Keratinocyte (primary cell): Measurements from ENCODE around the gene LRFN5. TPM values are rescaled to one million over a fixed set of nuclear protein-coding genes. Genes with fewer than 3 reads are reported as not detected.

Experiments used
- DNase-seq: peaks from one replicate; pipeline ENCODE4 v3.0.0-alpha.2; 2011; ENCODE audit warnings: low read depth, missing footprints, low spot score
- FAIRE-seq: peaks from 2 replicates; lab custom pipeline; 2011; peaks lifted over from hg19 to GRCh38; lab: Jason Lieb, UNC
- H2AFZ ChIP-seq: 2 replicates; pipeline ENCODE4 v1.6.0; 2012; ENCODE audit warnings: low read length, control low read depth, inconsistent platforms; ENCODE audit not compliant: control insufficient read depth
- H3K27ac ChIP-seq: 2 replicates; pipeline ENCODE4 v1.5.1; 2011; ENCODE audit warnings: low read length; ENCODE audit not compliant: control insufficient read depth, insufficient read depth
- H3K27me3 ChIP-seq: 3 replicates; pipeline ENCODE4 v1.6.0; 2011; ENCODE audit warnings: low read length; ENCODE audit not compliant: control insufficient read depth, insufficient read depth; ENCODE audit errors: extremely low read depth
- H3K36me3 ChIP-seq, 2 experiments: 2 replicates in 1 of 2; 3 replicates in 1 of 2; pipeline ENCODE4 v1.5.1; 2011; ENCODE audit warnings: low read length in 2 of 2, mild to moderate bottlenecking in 1 of 2; ENCODE audit not compliant: control insufficient read depth in 2 of 2, insufficient read depth in 2 of 2; ENCODE audit errors: extremely low read depth in 1 of 2
- H3K4me1 ChIP-seq: 3 replicates; pipeline ENCODE4 v1.5.1; 2011; ENCODE audit warnings: low read length; ENCODE audit not compliant: control insufficient read depth, insufficient read depth; ENCODE audit errors: extremely low read depth
- H3K4me2 ChIP-seq: 3 replicates; pipeline ENCODE4 v1.6.0; 2011; ENCODE audit warnings: low read depth, low read length; ENCODE audit not compliant: control insufficient read depth, insufficient read depth; ENCODE audit errors: extremely low read depth
- H3K4me3 ChIP-seq, 3 experiments: fragments of 200-600 bp in 1 of 3; sonication (generic) in 1 of 3; 2 replicates in 2 of 3; 3 replicates in 1 of 3; pipeline ENCODE4 v1.5.1; 2011 to 2016; ENCODE audit warnings: low read length in 3 of 3, mild to moderate bottlenecking in 3 of 3, control low read depth in 2 of 3, inconsistent platforms in 1 of 3, low read depth in 1 of 3, mixed read lengths in 1 of 3, mixed run types in 1 of 3, moderate library complexity in 1 of 3; ENCODE audit not compliant: control insufficient read depth in 2 of 3, insufficient read depth in 2 of 3; ENCODE audit errors: extremely low read depth in 1 of 3
- H3K79me2 ChIP-seq: 2 replicates; pipeline ENCODE4 v1.6.0; 2012; ENCODE audit warnings: low read length; ENCODE audit not compliant: control insufficient read depth, insufficient read depth
- H3K9ac ChIP-seq: 3 replicates; pipeline ENCODE4 v1.6.0; 2011; ENCODE audit warnings: low read length; ENCODE audit not compliant: control insufficient read depth, insufficient read depth; ENCODE audit errors: extremely low read depth
- H3K9me1 ChIP-seq: 3 replicates; pipeline ENCODE4 v1.6.0; 2011; ENCODE audit warnings: low read length; ENCODE audit not compliant: control insufficient read depth, insufficient read depth; ENCODE audit errors: extremely low read depth
- H3K9me3 ChIP-seq: 2 replicates; pipeline ENCODE4 v1.5.1; 2012; ENCODE audit warnings: low read depth, low read length; ENCODE audit not compliant: control insufficient read depth
- H4K20me1 ChIP-seq: 3 replicates; pipeline ENCODE4 v1.6.0; 2011; ENCODE audit warnings: low read length; ENCODE audit not compliant: control insufficient read depth, insufficient read depth; ENCODE audit errors: extremely low read depth
- EZH2 ChIP-seq: IDR thresholded peaks from one replicate; pipeline ENCODE4 v1.6.1; 2012; ENCODE audit warnings: inconsistent platforms, mild to moderate bottlenecking, low read length, moderate library complexity
- dilution Hi-C: fragments of 300-500 bp; cut with MboI; formaldehyde crosslinking; loops from one replicate; pipeline ENCODE4 v1.7.0; 2020; ENCODE audit warnings: low sequenced_read_pairs; ENCODE audit not compliant: extremely low pct_ligation_motif_present
- polyA plus RNA-seq, 5 experiments: library from polyadenylated mRNA; depleted of rRNA in 3 of 5; stranded (reverse) in 3 of 5; stranded (forward) in 1 of 5; unstranded in 1 of 5; fragments of >200 nt; gene quantifications; 1 replicate in 1 of 5; 2 replicates in 3 of 5; 3 replicates in 1 of 5; pipeline versions ENCODE4 v1.2.1 to v1.2.3, GENCODE V29; 2011 to 2012; ENCODE audit warnings: missing spikeins in 2 of 5, low read depth in 1 of 5, low replicate concordance in 1 of 5
- TF ChIP-seq, protein P1 (sequence below), 3 experiments: IDR thresholded peaks in 1 of 3; conservative IDR thresholded peaks in 1 of 3; optimal IDR thresholded peaks in 1 of 3; 2 replicates in 2 of 3; 3 replicates in 1 of 3; pipeline versions ENCODE3 to v1.5.1; 2011; ENCODE audit warnings: low read length in 3 of 3, mild to moderate bottlenecking in 3 of 3, moderate library complexity in 2 of 3, control low read depth in 1 of 3, inconsistent platforms in 1 of 3; ENCODE audit not compliant: insufficient read depth in 2 of 3; ENCODE audit errors: extremely low read depth in 1 of 3

The LRFN5 gene
- polyA plus RNA-seq, 1 donor (not counting 4 experiments of a cell fraction or from before 2014, with no cell fraction given) = not detected

DNA sequence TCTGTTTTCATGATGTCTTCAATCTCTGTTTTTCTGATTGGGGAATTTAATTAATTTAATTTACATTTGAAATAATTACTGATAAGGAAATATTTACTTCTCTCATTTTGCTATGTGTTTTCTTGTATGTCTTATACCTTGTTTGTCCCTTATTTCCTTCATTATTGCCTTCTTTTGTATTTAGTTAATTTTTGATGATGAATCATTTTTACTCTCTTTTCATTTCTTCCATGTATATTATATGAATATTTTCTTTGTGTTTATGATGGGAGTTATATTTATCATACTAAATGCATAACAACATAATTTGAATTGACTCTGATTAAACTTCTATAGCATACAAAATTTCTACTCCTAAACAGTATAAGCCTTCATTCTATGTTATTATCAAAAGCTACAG lies 309.6 kb downstream of the LRFN5 start:
- Histone ChIP-seq H3K36me3 (no peaks in the 10 kb centered on the region), H3K4me3 (no peak overlapping the region), H3K4me1 (no peaks in the 10 kb centered on the region), H3K4me2 (no peak overlapping the region), H3K9me1 (no peaks in the 10 kb centered on the region), H3K27me3 (no peaks in the 10 kb centered on the region), H2AFZ (no peak overlapping the region), H3K79me2 (no peaks in the 10 kb centered on the region), H3K27ac (no peak overlapping the region), H4K20me1 (no peaks in the 10 kb centered on the region), H3K9me3 (no peaks in the 10 kb centered on the region), H3K9ac (no peak overlapping the region)
- FAIRE-seq = no peak
- no peak for DNase-seq
- dilution Hi-C loops = no loop called here
- no peak for TF ChIP-seq EZH2

DNA sequence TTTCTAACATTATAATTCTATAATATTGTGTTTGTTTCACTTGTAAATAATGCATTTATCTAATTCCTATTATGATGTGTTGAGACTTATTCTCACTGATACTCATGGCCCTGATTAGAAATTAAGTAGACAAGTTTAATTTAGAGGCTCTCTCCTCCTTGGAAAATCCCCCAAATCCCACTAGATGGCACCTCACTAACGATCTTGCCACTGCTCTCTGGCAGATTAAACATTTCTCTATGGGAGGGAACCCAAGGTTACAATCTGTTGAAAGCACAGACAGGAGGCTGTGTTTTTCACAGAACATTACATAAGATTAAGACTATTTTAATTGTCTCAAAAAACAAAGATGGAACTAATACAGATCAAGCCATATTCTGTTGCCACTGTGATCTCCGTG lies 318.7 kb downstream of the LRFN5 start:
- H3K4me1 ChIP-seq = no peaks in the 10 kb centered on the region
- DNase-seq = no peak
- no peak overlapping the region for H3K4me2 ChIP-seq
- H3K36me3 ChIP-seq = no peaks in the 10 kb centered on the region
- dilution Hi-C loops = no loop called here
- no peaks in the 10 kb centered on the region for H3K9me3 ChIP-seq
- no peaks in the 10 kb centered on the region for H3K79me2 ChIP-seq
- TF ChIP-seq, protein P1, sequence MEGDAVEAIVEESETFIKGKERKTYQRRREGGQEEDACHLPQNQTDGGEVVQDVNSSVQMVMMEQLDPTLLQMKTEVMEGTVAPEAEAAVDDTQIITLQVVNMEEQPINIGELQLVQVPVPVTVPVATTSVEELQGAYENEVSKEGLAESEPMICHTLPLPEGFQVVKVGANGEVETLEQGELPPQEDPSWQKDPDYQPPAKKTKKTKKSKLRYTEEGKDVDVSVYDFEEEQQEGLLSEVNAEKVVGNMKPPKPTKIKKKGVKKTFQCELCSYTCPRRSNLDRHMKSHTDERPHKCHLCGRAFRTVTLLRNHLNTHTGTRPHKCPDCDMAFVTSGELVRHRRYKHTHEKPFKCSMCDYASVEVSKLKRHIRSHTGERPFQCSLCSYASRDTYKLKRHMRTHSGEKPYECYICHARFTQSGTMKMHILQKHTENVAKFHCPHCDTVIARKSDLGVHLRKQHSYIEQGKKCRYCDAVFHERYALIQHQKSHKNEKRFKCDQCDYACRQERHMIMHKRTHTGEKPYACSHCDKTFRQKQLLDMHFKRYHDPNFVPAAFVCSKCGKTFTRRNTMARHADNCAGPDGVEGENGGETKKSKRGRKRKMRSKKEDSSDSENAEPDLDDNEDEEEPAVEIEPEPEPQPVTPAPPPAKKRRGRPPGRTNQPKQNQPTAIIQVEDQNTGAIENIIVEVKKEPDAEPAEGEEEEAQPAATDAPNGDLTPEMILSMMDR (optimal IDR thresholded peaks at IDR 0.05 in 1 of 3, IDR thresholded peaks at IDR 0.05 in 1 of 3, conservative IDR thresholded peaks at IDR 0.05 in 1 of 3; ENCODE audit: extremely low read depth in 1 of 3, insufficient read depth in 2 of 3, low read length in 3 of 3) = peak in 2 of 3 experiments; percentile 10 to 36
- TF ChIP-seq EZH2 = no peak
- no peaks in the 10 kb centered on the region for H3K9me1 ChIP-seq
- no peak overlapping the region for H3K9ac ChIP-seq
- no peaks in the 10 kb centered on the region for H4K20me1 ChIP-seq
- no peak for FAIRE-seq
- H3K27me3 ChIP-seq = no peaks in the 10 kb centered on the region
- no peak overlapping the region for H2AFZ ChIP-seq
- no peak overlapping the region for H3K4me3 ChIP-seq
- no peak overlapping the region for H3K27ac ChIP-seq

DNA sequence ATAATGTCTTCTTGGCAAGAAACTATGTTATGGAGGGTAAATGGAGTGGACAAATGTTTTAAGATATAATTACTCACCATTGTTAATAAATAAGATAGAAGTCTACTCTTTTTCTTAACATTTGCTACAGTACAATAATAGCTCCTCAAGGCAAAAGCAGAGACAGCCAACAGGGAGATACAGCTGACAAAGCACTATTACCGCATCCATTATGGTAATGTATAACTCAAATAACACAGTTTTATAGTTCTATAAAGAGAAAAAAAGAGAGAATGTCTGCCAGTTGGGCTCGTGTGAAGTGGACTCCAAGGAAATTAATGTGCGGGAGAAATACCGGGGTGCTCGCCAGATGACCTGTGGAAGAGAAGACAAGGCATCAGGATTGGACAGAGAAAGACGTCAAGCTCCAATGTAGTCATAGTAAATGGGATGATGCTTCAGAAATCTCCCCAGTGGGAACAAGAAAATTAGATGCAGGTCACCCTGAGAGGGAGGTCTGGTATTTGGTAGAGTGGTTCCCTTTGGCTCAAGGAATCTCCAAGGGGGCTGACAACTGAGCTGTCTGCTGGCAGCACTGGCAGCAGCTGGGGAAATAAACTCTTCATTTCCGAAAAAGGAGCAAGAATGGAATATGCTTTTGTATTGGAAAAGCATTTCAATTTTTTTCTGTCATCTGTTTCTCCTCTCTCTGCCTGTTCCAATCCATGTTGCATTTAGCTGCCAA lies 343.9 kb downstream of the LRFN5 start:
- no peak for FAIRE-seq
- dilution Hi-C loops = no loop called here

More for the DNA sequence above, 343.9 kb downstream of the LRFN5 start:
- Histone ChIP-seq H3K27ac (no peak overlapping the region), H3K9me1 (no peaks in the 10 kb centered on the region), H3K27me3 (no peaks in the 10 kb centered on the region), H2AFZ (no peak overlapping the region), H3K9me3 (no peaks in the 10 kb centered on the region), H3K4me2 (no peak overlapping the region), H3K4me3 (no peak overlapping the region), H3K4me1 (no peaks in the 10 kb centered on the region), H3K79me2 (no peaks in the 10 kb centered on the region), H4K20me1 (no peaks in the 10 kb centered on the region), H3K9ac (no peak overlapping the region), H3K36me3 (no peaks in the 10 kb centered on the region)
- TF ChIP-seq EZH2 = no peak
- TF ChIP-seq, protein P1 (optimal IDR thresholded peaks at IDR 0.05 in 1 of 3, IDR thresholded peaks at IDR 0.05 in 1 of 3, conservative IDR thresholded peaks at IDR 0.05 in 1 of 3; ENCODE audit: extremely low read depth in 1 of 3, insufficient read depth in 2 of 3, low read length in 3 of 3) = no peak
- DNase-seq = no peak
